ENCODE measurements around the gene SHE. TPM values are rescaled to one million over a fixed set of nuclear protein-coding genes. Genes with fewer than 3 reads are reported as not detected.

Gene SHE
- total and polyA plus RNA-seq, 2 donors (not counting 3 experiments of a cell fraction or from before 2014, with no cell fraction given) = 30.1 to 52.7 TPM

DNA sequence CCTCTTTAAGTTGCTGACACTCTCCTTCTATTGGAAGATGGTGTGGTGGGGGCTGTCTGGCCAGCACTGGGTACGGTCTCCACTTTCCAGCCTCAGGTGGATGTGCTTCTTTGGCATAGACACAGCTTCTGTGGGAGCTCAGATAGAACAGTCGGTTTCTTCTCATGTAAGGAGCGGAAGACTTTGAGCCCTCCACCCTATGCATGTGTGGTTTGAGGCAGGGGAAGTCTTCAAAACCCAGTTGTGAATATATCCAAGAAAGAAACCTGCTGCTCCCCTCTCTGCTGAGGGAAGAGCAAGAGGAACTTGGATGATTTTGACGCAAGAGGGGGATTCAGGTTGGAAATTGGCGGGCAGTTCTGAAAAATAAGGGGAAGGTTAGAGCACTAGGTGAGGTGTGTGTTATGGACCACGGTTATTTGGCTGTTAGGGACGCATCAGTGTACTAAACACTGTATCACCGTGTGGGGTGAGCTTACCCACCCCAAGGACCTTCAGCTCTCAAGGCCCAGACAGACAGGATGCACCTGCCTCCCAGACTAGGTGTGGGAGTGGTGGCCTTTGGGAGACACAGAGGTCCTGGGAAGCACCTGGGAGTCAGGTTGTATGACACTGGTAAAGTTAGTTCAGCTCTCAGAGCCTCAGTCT lies 60.8 kb downstream of the SHE start:
- CTCF ChIA-PET = interaction anchor here (0.6 to 3.7 kb wide), 6 partner anchors 10 to 173 kb away, joined by 3 to 16 read pairs (median 6); no protein-coding TSS in a partner anchor
- H2AFZ ChIP-seq (ENCODE audit: low read depth, low read length) = no peak overlapping the region
- no TSS peak for BruUV-seq (replicated peaks)
- H3K27ac ChIP-seq (ENCODE audit: insufficient read depth, low read depth, low read length) = no peak overlapping the region
- H4K20me1 ChIP-seq (replicated peaks; ENCODE audit: control insufficient read depth, extremely low read depth, insufficient read depth, low read length) = no peaks in the 10 kb centered on the region
- dilution Hi-C loops (cut with MboI; ENCODE audit: extremely low pct_ligation_motif_present, low sequenced_read_pairs) (no loop called here), intact Hi-C loops (cut with micrococcal nuclease) (no loop called here)
- H3K27me3 ChIP-seq (ENCODE audit: control insufficient read depth in 2 of 2, insufficient read depth in 2 of 2, low read length in 2 of 2) = no peaks in the 10 kb centered on the region
- no peak overlapping the region for H3K9ac ChIP-seq (replicated peaks; ENCODE audit: extremely low read depth, insufficient read depth, low read length)
- H3K9me1 ChIP-seq (replicated peaks; ENCODE audit: control insufficient read depth, extremely low read depth, insufficient read depth, low read length) = no peaks in the 10 kb centered on the region
- FAIRE-seq = no peak
- peaks cover 7% of the 10 kb centered on the region for H3K4me1 ChIP-seq (ENCODE audit: control insufficient read depth, extremely low read depth, insufficient read depth, low read length)
- H3K9me3 ChIP-seq (replicated peaks; ENCODE audit: control insufficient read depth, insufficient read depth, low read length) = no peaks in the 10 kb centered on the region
- H3K4me2 ChIP-seq (ENCODE audit: insufficient read depth, low read length) = no peak overlapping the region
- no peaks in the 10 kb centered on the region for H3K79me2 ChIP-seq (ENCODE audit: control insufficient read depth, insufficient read depth, low read length)
- no peak for DNase-seq (ENCODE audit: low read depth, low spot score)
- no peak overlapping the region for H3K4me3 ChIP-seq (replicated peaks in 1 of 3; ENCODE audit: insufficient read depth in 1 of 3, low read depth in 1 of 3, low read length in 3 of 3)
- no peaks in the 10 kb centered on the region for H3K36me3 ChIP-seq (ENCODE audit: control insufficient read depth in 2 of 2, extremely low read depth in 1 of 2, insufficient read depth in 2 of 2, low read length in 2 of 2)
- POLR2A ChIA-PET = no interaction called here
- TF ChIP-seq MAX (IDR thresholded peaks at IDR 0.05; ENCODE audit: insufficient read depth, insufficient read length) = no peak
- no peak for TF ChIP-seq POLR2A (IDR thresholded peaks at IDR 0.05; ENCODE audit: low read depth, low read length)
- no peak for TF ChIP-seq CTCF (IDR thresholded peaks at IDR 0.05; ENCODE audit: extremely low read depth in 1 of 2, insufficient read depth in 1 of 2, low read depth in 1 of 2, low read length in 2 of 2)
- TF ChIP-seq JUN (IDR thresholded peaks at IDR 0.05; ENCODE audit: borderline replicate concordance, insufficient read depth, insufficient read length, low read depth) = no peak
- no peak for TF ChIP-seq MYC (IDR thresholded peaks at IDR 0.05; ENCODE audit: low read depth, low read length)
- TF ChIP-seq FOS (IDR thresholded peaks at IDR 0.05; ENCODE audit: borderline replicate concordance, insufficient read depth, low read length) = no peak
- no peak for TF ChIP-seq EZH2 (IDR thresholded peaks at IDR 0.05; ENCODE audit: borderline replicate concordance, low read depth, low read length, severe bottlenecking)
